ENCODE measurements around the gene SAT2. TPM values are rescaled to one million over a fixed set of nuclear protein-coding genes. Genes with fewer than 3 reads are reported as not detected.

SAT2 gene
- total RNA-seq, 1 donor from 2014 or later = 45.0 TPM

DNA sequence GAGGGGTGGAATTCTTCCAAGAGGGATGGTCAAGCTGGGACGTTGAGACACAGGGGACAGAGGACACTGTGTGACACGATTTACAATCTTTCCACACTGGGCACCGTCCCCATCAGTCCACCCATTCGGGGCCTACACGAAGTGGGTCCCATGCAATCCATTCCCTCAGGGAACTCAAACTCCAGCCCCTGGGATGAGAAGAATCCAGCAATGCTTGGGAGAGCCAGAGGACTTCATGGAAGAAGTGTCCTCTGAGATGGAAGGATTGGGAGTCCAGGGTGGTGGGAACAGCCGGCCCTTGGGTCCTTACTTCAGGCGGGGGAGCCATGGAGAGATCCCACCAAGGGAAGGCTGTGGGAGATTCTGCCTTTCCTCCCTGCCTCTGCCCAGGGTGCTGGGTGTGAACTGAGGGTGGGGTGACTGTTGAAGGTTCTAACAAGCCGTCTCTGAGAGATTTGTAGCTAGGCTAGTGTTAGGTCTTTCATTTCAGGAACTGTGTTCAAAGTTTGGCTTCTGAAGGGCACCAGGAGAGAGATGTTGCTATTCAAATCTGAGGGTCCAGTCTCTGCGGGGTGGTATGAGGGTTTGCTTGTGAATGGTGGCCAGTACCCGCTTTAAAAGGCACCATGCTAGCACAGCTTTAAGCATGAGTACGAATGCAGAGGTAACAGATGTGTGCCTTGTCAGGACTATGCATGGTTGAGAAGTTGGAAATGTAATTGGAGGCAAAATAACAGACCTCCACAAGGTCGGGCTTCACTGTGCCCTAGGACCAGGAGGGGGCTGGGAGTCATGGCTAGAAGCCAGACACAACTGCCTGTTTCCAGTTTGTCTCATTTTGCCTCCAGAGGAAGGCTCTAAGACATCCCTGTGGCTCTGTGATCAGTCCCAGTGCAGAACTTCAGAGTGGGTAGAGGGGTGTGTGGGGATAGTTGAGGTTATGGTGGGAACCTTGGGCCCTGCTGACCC, 25.1 kb upstream of the SAT2 start:
- ATAC-seq (ENCODE audit: low read depth) = no peak
- TF ChIP-seq, protein P1, sequence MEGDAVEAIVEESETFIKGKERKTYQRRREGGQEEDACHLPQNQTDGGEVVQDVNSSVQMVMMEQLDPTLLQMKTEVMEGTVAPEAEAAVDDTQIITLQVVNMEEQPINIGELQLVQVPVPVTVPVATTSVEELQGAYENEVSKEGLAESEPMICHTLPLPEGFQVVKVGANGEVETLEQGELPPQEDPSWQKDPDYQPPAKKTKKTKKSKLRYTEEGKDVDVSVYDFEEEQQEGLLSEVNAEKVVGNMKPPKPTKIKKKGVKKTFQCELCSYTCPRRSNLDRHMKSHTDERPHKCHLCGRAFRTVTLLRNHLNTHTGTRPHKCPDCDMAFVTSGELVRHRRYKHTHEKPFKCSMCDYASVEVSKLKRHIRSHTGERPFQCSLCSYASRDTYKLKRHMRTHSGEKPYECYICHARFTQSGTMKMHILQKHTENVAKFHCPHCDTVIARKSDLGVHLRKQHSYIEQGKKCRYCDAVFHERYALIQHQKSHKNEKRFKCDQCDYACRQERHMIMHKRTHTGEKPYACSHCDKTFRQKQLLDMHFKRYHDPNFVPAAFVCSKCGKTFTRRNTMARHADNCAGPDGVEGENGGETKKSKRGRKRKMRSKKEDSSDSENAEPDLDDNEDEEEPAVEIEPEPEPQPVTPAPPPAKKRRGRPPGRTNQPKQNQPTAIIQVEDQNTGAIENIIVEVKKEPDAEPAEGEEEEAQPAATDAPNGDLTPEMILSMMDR (IDR thresholded peaks at IDR 0.05) = no peak
- Mint-ChIP-seq H3K36me3 (ENCODE audit: low read depth) (no peaks in the 10 kb centered on the region), H3K9me3 (no peaks in the 10 kb centered on the region), H3K27ac (no peak overlapping the region), H3K4me3 (no peak overlapping the region), H3K27me3 (peaks cover 31% of the 10 kb centered on the region), H3K4me1 (peaks cover 23% of the 10 kb centered on the region)
- POLR2A ChIA-PET = interaction anchor here (0.6 to 1.0 kb wide), 2 partner anchors 33 to 54 kb away, joined by 4 read pairs; no protein-coding TSS in a partner anchor
- intact Hi-C loops (cut with micrococcal nuclease) = no loop called here
- CTCF ChIA-PET = interaction anchor here (1.6 kb wide), 1 partner anchor 20 kb away, joined by 4 read pairs; no protein-coding TSS in a partner anchor
- no peak for DNase-seq

DNA sequence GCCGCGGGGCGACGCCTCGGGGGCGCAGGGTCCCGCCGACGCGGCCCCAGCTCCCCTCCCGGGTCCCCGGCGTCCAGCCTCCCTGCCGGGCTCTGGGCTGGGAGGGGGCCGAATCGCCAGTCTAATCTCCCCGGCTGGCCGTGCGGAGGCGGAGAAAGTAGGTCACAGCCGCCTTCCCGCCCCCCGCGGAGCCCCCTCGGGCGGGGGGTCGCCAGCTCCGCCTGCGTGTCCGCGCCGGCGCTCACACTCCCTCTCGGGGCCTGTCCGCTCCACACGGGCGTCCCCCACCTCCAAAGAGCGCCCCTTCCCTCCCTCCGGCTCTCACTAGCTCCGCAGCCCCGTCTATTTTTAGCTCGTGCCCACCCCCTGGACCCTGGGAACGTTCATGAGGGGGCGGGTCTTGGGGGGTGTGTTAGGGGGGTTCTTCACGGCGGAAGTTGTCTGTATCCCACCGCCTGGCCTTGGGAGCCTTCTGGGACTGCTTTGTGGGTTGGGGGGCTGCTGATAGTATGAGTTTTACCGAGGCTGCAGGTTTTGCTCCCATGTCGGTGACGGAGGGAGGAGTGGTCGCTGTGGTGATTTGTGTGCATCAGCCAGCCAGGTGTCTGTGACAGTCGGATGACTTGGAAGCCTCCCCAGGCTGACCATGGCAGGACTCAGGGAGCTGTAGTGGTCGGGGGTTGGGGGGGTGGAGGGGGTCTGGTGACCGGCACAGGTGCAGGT, 24.2 kb upstream of the SAT2 start:
- no peaks in the 10 kb centered on the region for H3K9me3 Mint-ChIP-seq
- no peak for ATAC-seq (ENCODE audit: low read depth)
- intact Hi-C loops (cut with micrococcal nuclease) = no loop called here

DNA sequence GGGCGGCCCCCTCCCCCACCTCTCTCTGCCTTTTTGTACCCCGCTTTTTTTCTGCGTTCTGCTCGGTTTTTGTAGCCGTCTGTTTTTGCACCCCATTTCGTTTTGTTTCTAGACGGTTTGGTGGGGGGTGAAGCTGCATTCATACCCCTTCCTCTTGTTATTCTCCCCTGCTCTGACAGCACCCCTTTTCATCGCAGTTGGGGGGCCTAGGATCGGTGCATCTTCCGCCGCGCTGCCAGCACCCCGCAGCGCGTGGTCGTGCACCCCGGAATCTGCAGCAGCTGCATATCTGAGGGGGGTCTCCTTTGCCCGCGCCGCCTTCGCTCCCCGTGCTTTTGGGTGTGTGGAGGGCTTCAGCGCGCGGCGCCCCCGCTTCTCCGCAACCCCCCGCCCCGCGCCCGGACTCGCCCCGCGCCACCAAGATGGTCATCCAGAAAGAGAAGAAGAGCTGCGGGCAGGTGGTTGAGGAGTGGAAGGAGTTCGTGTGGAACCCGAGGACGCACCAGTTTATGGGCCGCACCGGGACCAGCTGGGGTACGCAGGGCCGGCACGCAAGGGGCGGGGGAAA, 23.6 kb upstream of the SAT2 start:
- Mint-ChIP-seq H3K4me3 (peak overlapping the region; percentile 80), H3K36me3 (ENCODE audit: low read depth) (no peaks in the 10 kb centered on the region), H3K9me3 (no peaks in the 10 kb centered on the region), H3K4me1 (peaks cover 23% of the 10 kb centered on the region), H3K27me3 (peaks cover 40% of the 10 kb centered on the region), H3K27ac (no peak overlapping the region)
- CTCF ChIA-PET = interaction anchor here (1.2 to 2.1 kb wide), 3 partner anchors 19 to 339 kb away, joined by 3 to 8 read pairs (median 4); partner anchors contain the start of gene TP53
- POLR2A ChIA-PET = interaction anchor here (0.6 to 2.2 kb wide), 8 partner anchors 22 to 80 kb away, joined by 3 to 46 read pairs (median 4); partner anchors contain the start of genes FXR2, MPDU1, SAT2 and TP53
- intact Hi-C loops (cut with micrococcal nuclease) = no loop called here
- DNase-seq (no peak), ATAC-seq (ENCODE audit: low read depth) (no peak)
- TF ChIP-seq, protein P1 (IDR thresholded peaks at IDR 0.05) = no peak

More for the DNA sequence above, 24.2 kb upstream of the SAT2 start:
- CTCF ChIA-PET = interaction anchor here (1.2 to 2.1 kb wide), 4 partner anchors 19 to 338 kb away, joined by 3 to 8 read pairs (median 4); partner anchors contain the start of gene TP53
- H3K27ac Mint-ChIP-seq = no peak overlapping the region
- TF ChIP-seq, protein P1 (IDR thresholded peaks at IDR 0.05) = no peak
- DNase-seq = no peak
- no peaks in the 10 kb centered on the region for H3K36me3 Mint-ChIP-seq (ENCODE audit: low read depth)
- H3K27me3 Mint-ChIP-seq = peaks cover 35% of the 10 kb centered on the region
- H3K4me3 Mint-ChIP-seq = peak overlapping the region; percentile 32
- POLR2A ChIA-PET = interaction anchor here (0.6 to 2.2 kb wide), 5 partner anchors 23 to 66 kb away, joined by 3 to 46 read pairs (median 4); partner anchors contain the start of genes TP53 and WRAP53
- H3K4me1 Mint-ChIP-seq = peaks cover 23% of the 10 kb centered on the region

DNA sequence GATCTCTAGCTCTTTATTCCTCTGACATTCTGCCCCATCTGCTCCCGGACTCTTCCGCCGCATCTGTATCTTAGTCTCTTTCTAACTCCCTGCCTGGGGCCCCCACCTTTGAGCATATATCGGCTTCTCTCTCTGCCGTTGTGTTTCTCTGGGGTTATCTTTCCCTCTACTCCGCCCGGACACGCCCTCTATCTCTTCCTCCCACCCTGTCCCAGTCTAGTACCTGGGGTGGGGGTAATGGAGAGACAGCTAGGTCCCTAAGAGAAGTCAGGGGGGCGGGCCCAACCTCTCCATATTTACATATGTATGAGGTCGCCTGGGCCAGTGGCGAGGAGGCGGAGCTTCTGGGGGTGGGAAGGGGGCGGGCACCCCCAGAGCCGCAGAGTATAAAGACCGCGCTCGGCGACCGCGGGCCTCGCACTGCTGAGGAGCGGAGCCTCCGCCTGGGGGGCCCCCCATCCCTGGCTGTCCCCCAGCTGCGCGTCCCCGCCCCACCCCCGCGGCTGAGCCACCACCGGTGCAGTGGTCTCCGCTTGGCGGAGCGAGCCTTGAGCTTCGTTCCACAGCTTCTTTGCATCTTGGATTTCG, 23.0 kb upstream of the SAT2 start, which contains the start of gene ATP1B2:
Gene ATP1B2, plus strand, starts transcription at position 418 of the 588 bp plus-strand sequence. CDS start 593 bp downstream, outside the sequence.
- Mint-ChIP-seq H3K4me3 (peak within 1 kb of the TSS; percentile 84), H3K27ac (no peak within 1 kb of the TSS), H3K4me1 (peaks cover 23% of the 10 kb centered on the region), H3K36me3 (ENCODE audit: low read depth) (no peaks in the 10 kb centered on the region), H3K27me3 (peaks cover 42% of the 10 kb centered on the region), H3K9me3 (no peaks in the 10 kb centered on the region)
- ChIA-PET CTCF (interaction anchor here (1.2 to 2.1 kb wide), 3 partner anchors 18 to 339 kb away, joined by 3 to 8 read pairs (median 4); partner anchors contain the start of gene TP53), POLR2A (interaction anchor here (0.6 to 2.2 kb wide), 13 partner anchors 9 to 647 kb away, joined by 3 to 46 read pairs (median 3); partner anchors contain the start of genes FXR2, MPDU1, SAT2 and SHBG)
- intact Hi-C loops (cut with micrococcal nuclease) = loop anchor here (1.0 kb wide), 2 partner anchors 35 to 37 kb away; partner anchors contain the start of gene TP53
- ATAC-seq (ENCODE audit: low read depth) = peak; percentile 85
- peak; percentile 55 for DNase-seq
- TF ChIP-seq, protein P1 (IDR thresholded peaks at IDR 0.05) = no peak
